Panc1 (cell line): Measurements from ENCODE around the gene SLC4A5. TPM values are rescaled to one million over a fixed set of nuclear protein-coding genes. Genes with fewer than 3 reads are reported as not detected.

ENCODE experiments used
- ATAC-seq: fragments of 200-7000 bp; cut with Tn5 transposase; 2 replicates; pipeline ENCODE4 v1.9.1; 2020; ENCODE audit warnings: mild to moderate bottlenecking, moderate library complexity
- BruUV-seq: library from RNA; stranded (reverse); fragments of 400-500 nt; replicated peaks from 2 replicates; lab custom pipeline; 2021; lab: Mats Ljungman, UMichigan
- CTCF ChIA-PET: fragments of 300-600 bp; sonication (Branson Sonifier 250); formaldehyde crosslinking; loops from one replicate; lab custom pipeline; 2022; ENCODE audit warnings: antibody characterized with exemption; lab: Charles Lee
- POLR2A ChIA-PET: fragments of 300-600 bp; sonication (Branson Sonifier 250); formaldehyde crosslinking; loops from one replicate; lab custom pipeline; 2022; ENCODE audit warnings: antibody characterized with exemption; lab: Charles Lee
- DNase-seq: peaks from one replicate; pipeline ENCODE4 v3.0.0-alpha.2; 2010; ENCODE audit warnings: low read depth, low spot score
- H3K27ac ChIP-seq: 2 replicates; pipeline ENCODE4 v1.5.1; 2011; ENCODE audit warnings: mild to moderate bottlenecking, low read length, inconsistent platforms
- H3K27me3 ChIP-seq: fragments of 200-500 bp; sonication (Bioruptor generic); 2 replicates; pipeline ENCODE4 v1.6.0; 2014; ENCODE audit warnings: low read length, inconsistent platforms; ENCODE audit not compliant: control insufficient read depth, insufficient read depth
- H3K36me3 ChIP-seq: fragments of 200-500 bp; sonication (Bioruptor generic); 2 replicates; pipeline ENCODE4 v1.5.1; 2014; ENCODE audit warnings: inconsistent platforms, mild to moderate bottlenecking, low read length, moderate library complexity; ENCODE audit not compliant: control insufficient read depth, insufficient read depth
- H3K4me1 ChIP-seq: 2 replicates; pipeline ENCODE4 v1.5.1; 2011; ENCODE audit warnings: inconsistent platforms, mild to moderate bottlenecking, low read length, moderate library complexity; ENCODE audit not compliant: control insufficient read depth, insufficient read depth
- H3K4me3 ChIP-seq, 2 experiments: 2 replicates each; pipeline ENCODE4 v1.5.1; 2011 to 2012; ENCODE audit warnings: low read depth in 2 of 2, low read length in 2 of 2, mild to moderate bottlenecking in 2 of 2, inconsistent platforms in 1 of 2, moderate library complexity in 1 of 2
- H3K9me3 ChIP-seq: fragments of 200-500 bp; sonication (Bioruptor generic); 2 replicates; pipeline ENCODE4 v1.5.1; 2014; ENCODE audit warnings: low read depth, mild to moderate bottlenecking, inconsistent platforms, low read length, moderate library complexity; ENCODE audit not compliant: control insufficient read depth, insufficient read depth
- POLR2AphosphoS5 ChIP-seq: IDR thresholded peaks from 2 replicates; pipeline ENCODE4 v1.6.1; 2012; ENCODE audit warnings: mild to moderate bottlenecking, low read depth, low read length, moderate library complexity
- REST ChIP-seq, 2 experiments: IDR thresholded peaks; 2 replicates each; pipeline ENCODE4 v1.6.1; 2011 to 2012; ENCODE audit warnings: low read depth in 2 of 2, control low read depth in 1 of 2, low read length in 1 of 2, mild to moderate bottlenecking in 1 of 2, moderate library complexity in 1 of 2; ENCODE audit not compliant: insufficient read depth in 1 of 2
- SIN3A ChIP-seq: IDR thresholded peaks from 2 replicates; pipeline ENCODE4 v1.6.1; 2012; ENCODE audit warnings: low read depth, mild to moderate bottlenecking, low read length, moderate library complexity, borderline replicate concordance; ENCODE audit not compliant: insufficient read depth
- TCF7L2 ChIP-seq: IDR thresholded peaks from 2 replicates; pipeline ENCODE4 v1.6.1; 2011; ENCODE audit warnings: mild to moderate bottlenecking, low read depth, low read length, inconsistent platforms
- in situ Hi-C: cut with HindIII; loops from 2 replicates; pipeline ENCODE4 v1.10.0; 2016; ENCODE audit warnings: low sequenced_read_pairs, low pct_unique_long_range_greater_than_20kb
- intact Hi-C: fragments of 100-400 bp; cut with micrococcal nuclease; formaldehyde crosslinking; loops from one replicate; pipeline ENCODE4 v1.10.0; 2022; ENCODE audit not compliant: unreplicated experiment
- total RNA-seq: library from RNA; stranded (reverse); gene quantifications from one replicate; pipeline ENCODE4 v1.2.1, GENCODE V29; 2021; ENCODE audit not compliant: unreplicated experiment
- TF ChIP-seq, protein P1 (sequence below): fragments of 450-650 bp; IDR thresholded peaks from 2 replicates; pipeline ENCODE4 v1.5.1; 2017; ENCODE audit warnings: mild to moderate bottlenecking

Gene SLC4A5
- total RNA-seq, 1 experiment from 2014 or later = 1.2 TPM

DNA sequence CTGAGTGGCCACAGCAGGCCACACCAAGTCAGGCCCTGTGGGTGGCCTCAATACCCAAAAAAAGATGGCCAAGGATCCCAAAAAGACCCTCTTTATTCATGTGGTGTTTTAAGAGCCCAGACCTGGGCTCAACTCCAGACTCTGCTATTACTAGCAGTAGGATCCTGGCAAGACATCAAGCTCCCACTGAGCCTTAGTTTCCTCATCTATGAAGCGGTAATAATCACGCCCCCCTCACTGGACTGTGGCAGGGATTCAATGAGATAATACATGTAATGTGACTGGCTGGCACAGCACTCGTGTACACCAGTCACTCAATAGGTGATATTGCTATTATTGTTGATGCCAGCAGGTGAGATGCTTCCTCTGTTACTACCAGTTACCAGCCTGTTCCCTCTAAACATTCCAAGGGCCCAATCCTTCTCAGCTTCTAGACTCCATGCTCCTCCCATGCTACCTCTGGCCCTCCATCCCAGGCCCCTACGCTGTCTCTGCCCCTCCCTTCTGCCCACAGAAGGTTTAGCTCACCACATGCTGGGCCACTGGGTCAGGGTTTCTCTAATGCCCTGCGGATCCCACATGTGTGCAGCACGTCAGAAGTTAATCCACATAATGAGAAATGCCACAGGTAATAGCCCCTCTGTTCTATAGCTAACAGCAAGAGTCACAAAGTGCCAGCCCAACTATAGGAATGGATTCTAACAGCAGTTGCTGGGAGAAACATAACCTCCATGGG lies 51.2 kb downstream of the SLC4A5 start:
- 0 out of 2 replicates have a peak, but pooled peaks cover 3% of the 10 kb centered on the region for H3K27me3 ChIP-seq
- H3K27ac ChIP-seq = no peak overlapping the region
- in situ Hi-C loops (no loop called here), intact Hi-C loops (no loop called here)
- H3K4me1 ChIP-seq = no peaks in the 10 kb centered on the region
- no peak for ATAC-seq
- no peak for DNase-seq
- H3K36me3 ChIP-seq = no peaks in the 10 kb centered on the region
- BruUV-seq = no TSS peak
- H3K9me3 ChIP-seq = no peaks in the 10 kb centered on the region
- TF ChIP-seq, protein P1, sequence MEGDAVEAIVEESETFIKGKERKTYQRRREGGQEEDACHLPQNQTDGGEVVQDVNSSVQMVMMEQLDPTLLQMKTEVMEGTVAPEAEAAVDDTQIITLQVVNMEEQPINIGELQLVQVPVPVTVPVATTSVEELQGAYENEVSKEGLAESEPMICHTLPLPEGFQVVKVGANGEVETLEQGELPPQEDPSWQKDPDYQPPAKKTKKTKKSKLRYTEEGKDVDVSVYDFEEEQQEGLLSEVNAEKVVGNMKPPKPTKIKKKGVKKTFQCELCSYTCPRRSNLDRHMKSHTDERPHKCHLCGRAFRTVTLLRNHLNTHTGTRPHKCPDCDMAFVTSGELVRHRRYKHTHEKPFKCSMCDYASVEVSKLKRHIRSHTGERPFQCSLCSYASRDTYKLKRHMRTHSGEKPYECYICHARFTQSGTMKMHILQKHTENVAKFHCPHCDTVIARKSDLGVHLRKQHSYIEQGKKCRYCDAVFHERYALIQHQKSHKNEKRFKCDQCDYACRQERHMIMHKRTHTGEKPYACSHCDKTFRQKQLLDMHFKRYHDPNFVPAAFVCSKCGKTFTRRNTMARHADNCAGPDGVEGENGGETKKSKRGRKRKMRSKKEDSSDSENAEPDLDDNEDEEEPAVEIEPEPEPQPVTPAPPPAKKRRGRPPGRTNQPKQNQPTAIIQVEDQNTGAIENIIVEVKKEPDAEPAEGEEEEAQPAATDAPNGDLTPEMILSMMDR = no peak
- TF ChIP-seq SIN3A (no peak), POLR2AphosphoS5 (no peak), REST (IDR thresholded peaks at IDR 0.05; ENCODE audit: insufficient read depth in 1 of 2, low read depth in 2 of 2, low read length in 1 of 2) (no peak), TCF7L2 (no peak)
- CTCF ChIA-PET = no interaction called here
- H3K4me3 ChIP-seq = no peak overlapping the region
- POLR2A ChIA-PET = interaction anchor here (0.6 kb wide), 1 partner anchor 17 kb away, joined by 8 read pairs; no protein-coding TSS in a partner anchor

GRCh38 chr2:74291218-74291544 lies 52.0 kb downstream of the SLC4A5 start:
- H3K4me1 ChIP-seq = no peaks in the 10 kb centered on the region
- no peak for TF ChIP-seq SIN3A
- no peak for TF ChIP-seq TCF7L2
- TF ChIP-seq, protein P1 = no peak
- TF ChIP-seq POLR2AphosphoS5 = no peak
- TF ChIP-seq REST (IDR thresholded peaks at IDR 0.05; ENCODE audit: insufficient read depth in 1 of 2, low read depth in 2 of 2, low read length in 1 of 2) = no peak
- intact Hi-C loops = no loop called here
- ChIA-PET CTCF (no interaction called here), POLR2A (no interaction called here)
- DNase-seq (no peak), ATAC-seq (no peak)
- H3K27me3 ChIP-seq = 0 out of 2 replicates have a peak, but pooled peaks cover 3% of the 10 kb centered on the region
- H3K4me3 ChIP-seq = no peak overlapping the region
- in situ Hi-C loops = no loop called here
- no peaks in the 10 kb centered on the region for H3K36me3 ChIP-seq
- BruUV-seq = no TSS peak
- no peak overlapping the region for H3K27ac ChIP-seq
- no peaks in the 10 kb centered on the region for H3K9me3 ChIP-seq
